ENCODE measurements around the gene ACOXL. TPM values are rescaled to one million over a fixed set of nuclear protein-coding genes. Genes with fewer than 3 reads are reported as not detected.

Gene ACOXL
- total RNA-seq, 2 experiments from 2014 or later, result 0.14 to 0.56 TPM

- peaks cover 3% of the 10 kb centered on the region for H3K9me3 Mint-ChIP-seq
- no peaks in the 10 kb centered on the region for H3K36me3 Mint-ChIP-seq (ENCODE audit: low read depth)
- intact Hi-C loops (cut with micrococcal nuclease), result no loop called here
- DNase-seq (no peak), ATAC-seq (no peak)
- no peak overlapping the region for H3K4me3 Mint-ChIP-seq
- no peak overlapping the region for H3K27ac Mint-ChIP-seq
- H3K4me1 Mint-ChIP-seq (ENCODE audit: low read depth), result peaks cover 4% of the 10 kb centered on the region
- ChIA-PET CTCF (no interaction called here), POLR2A (interaction anchor here (0.7 kb wide), 1 partner anchor 25 kb away, joined by 3 read pairs; no protein-coding TSS in a partner anchor)
- peaks cover 5% of the 10 kb centered on the region for H3K27me3 Mint-ChIP-seq
- no peak for TF ChIP-seq CTCF (IDR thresholded peaks at IDR 0.05)
These were observed 171.2 kb downstream of the ACOXL start for GRCh38 chr2:110903548-110903947.

GRCh38 chr2:110904116-110904778 lies 171.9 kb downstream of the ACOXL start:
- ATAC-seq (no peak), DNase-seq (peak; percentile 22)
- ChIA-PET CTCF (no interaction called here), POLR2A (interaction anchor here (1.0 kb wide), 1 partner anchor 87 kb away, joined by 4 read pairs; no protein-coding TSS in a partner anchor)
- H3K4me3 Mint-ChIP-seq, result no peak overlapping the region
- no peak overlapping the region for H3K27ac Mint-ChIP-seq
- H3K9me3 Mint-ChIP-seq, result peaks cover 3% of the 10 kb centered on the region
- no peak for TF ChIP-seq CTCF (IDR thresholded peaks at IDR 0.05)
- peaks cover 4% of the 10 kb centered on the region for H3K4me1 Mint-ChIP-seq (ENCODE audit: low read depth)
- H3K36me3 Mint-ChIP-seq (ENCODE audit: low read depth), result no peaks in the 10 kb centered on the region
- H3K27me3 Mint-ChIP-seq, result peaks cover 5% of the 10 kb centered on the region
- intact Hi-C loops (cut with micrococcal nuclease), result no loop called here

- CTCF ChIA-PET, result no interaction called here
- intact Hi-C loops (cut with micrococcal nuclease), result no loop called here
- H3K4me1 Mint-ChIP-seq (ENCODE audit: low read depth), result peaks cover 5% of the 10 kb centered on the region
- POLR2A ChIA-PET, result interaction anchor here (1.0 kb wide), 1 partner anchor 87 kb away, joined by 4 read pairs; no protein-coding TSS in a partner anchor
- H3K27ac Mint-ChIP-seq, result no peak overlapping the region
- peaks cover 3% of the 10 kb centered on the region for H3K9me3 Mint-ChIP-seq
- H3K36me3 Mint-ChIP-seq (ENCODE audit: low read depth), result no peaks in the 10 kb centered on the region
- H3K4me3 Mint-ChIP-seq, result no peak overlapping the region
- DNase-seq (no peak), ATAC-seq (no peak)
- H3K27me3 Mint-ChIP-seq, result peaks cover 5% of the 10 kb centered on the region
- TF ChIP-seq CTCF (IDR thresholded peaks at IDR 0.05), result no peak
These were observed 172.4 kb downstream of the ACOXL start for GRCh38 chr2:110904779-110905148.

GRCh38 chr2:110905217-110905616 lies 172.8 kb downstream of the ACOXL start:
- no peak for DNase-seq
- intact Hi-C loops (cut with micrococcal nuclease), result no loop called here
- ChIA-PET POLR2A (no interaction called here), CTCF (no interaction called here)
- Mint-ChIP-seq H3K36me3 (ENCODE audit: low read depth) (no peaks in the 10 kb centered on the region), H3K4me1 (ENCODE audit: low read depth) (peaks cover 10% of the 10 kb centered on the region), H3K9me3 (peaks cover 3% of the 10 kb centered on the region), H3K27me3 (peaks cover 5% of the 10 kb centered on the region), H3K27ac (no peak overlapping the region), H3K4me3 (no peak overlapping the region)
- no peak for ATAC-seq
- TF ChIP-seq CTCF (IDR thresholded peaks at IDR 0.05), result no peak

- ATAC-seq (no peak), DNase-seq (no peak)
- peaks cover 7% of the 10 kb centered on the region for H3K36me3 Mint-ChIP-seq (ENCODE audit: low read depth)
- ChIA-PET CTCF (no interaction called here), POLR2A (no interaction called here)
- peaks cover 5% of the 10 kb centered on the region for H3K27me3 Mint-ChIP-seq
- H3K4me1 Mint-ChIP-seq (ENCODE audit: low read depth), result peaks cover 15% of the 10 kb centered on the region
- no peak for TF ChIP-seq CTCF (IDR thresholded peaks at IDR 0.05)
- intact Hi-C loops (cut with micrococcal nuclease), result no loop called here
- H3K4me3 Mint-ChIP-seq, result no peak overlapping the region
- H3K27ac Mint-ChIP-seq, result no peak overlapping the region
- peaks cover 13% of the 10 kb centered on the region for H3K9me3 Mint-ChIP-seq
These were observed 174.4 kb downstream of the ACOXL start for GRCh38 chr2:110906613-110907298.

Measured in activated CD8-positive, alpha-beta T cell treated with anti-CD3 and anti-CD28 coated beads for 36 hours (primary cell).